ENCODE measurements around the gene GDF7. TPM values are rescaled to one million over a fixed set of nuclear protein-coding genes. Genes with fewer than 3 reads are reported as not detected.
"Not testable (repeated sequence)": the region's sequence is repeated elsewhere in the genome, so short reads cannot be mapped to it uniquely, and the experiment has no call there.

Gene GDF7
- total RNA-seq, 1 donor from 2014 or later = not detected

- intact Hi-C loops (cut with micrococcal nuclease) = no loop called here
Measured at GRCh38 chr2:20696366-20696765, 29.4 kb downstream of the GDF7 start.

- intact Hi-C loops (cut with micrococcal nuclease) = no loop called here
Measured at GRCh38 chr2:20697322-20697934, 30.5 kb downstream of the GDF7 start.

- intact Hi-C loops (cut with micrococcal nuclease) = no loop called here
Measured at GRCh38 chr2:20698916-20699613, 32.1 kb downstream of the GDF7 start.

GRCh38 chr2:20702563-20702962, 35.6 kb downstream of the GDF7 start:
- intact Hi-C loops (cut with micrococcal nuclease) = no loop called here

GRCh38 chr2:20704886-20705285, 37.9 kb downstream of the GDF7 start:
- intact Hi-C loops (cut with micrococcal nuclease) = no loop called here

GRCh38 chr2:20706217-20706616, 39.3 kb downstream of the GDF7 start:
- intact Hi-C loops (cut with micrococcal nuclease) = no loop called here

- intact Hi-C loops (cut with micrococcal nuclease) = no loop called here
Measured at GRCh38 chr2:20706786-20707185, 39.8 kb downstream of the GDF7 start.

GRCh38 chr2:20707601-20708000, 40.7 kb downstream of the GDF7 start:
- intact Hi-C loops (cut with micrococcal nuclease) = no loop called here

- intact Hi-C loops (cut with micrococcal nuclease) = not testable (repeated sequence)
Measured at GRCh38 chr2:20711641-20712040, 44.7 kb downstream of the GDF7 start.

GRCh38 chr2:20713585-20713984, 46.6 kb downstream of the GDF7 start:
- intact Hi-C loops (cut with micrococcal nuclease) = not testable (repeated sequence)

- intact Hi-C loops (cut with micrococcal nuclease) = not testable (repeated sequence)
Measured at GRCh38 chr2:20714412-20714811, 47.5 kb downstream of the GDF7 start.

GRCh38 chr2:20716164-20716563, 49.2 kb downstream of the GDF7 start:
- intact Hi-C loops (cut with micrococcal nuclease) = not testable (repeated sequence)

GRCh38 chr2:20717641-20718040, 50.7 kb downstream of the GDF7 start:
- intact Hi-C loops (cut with micrococcal nuclease) = no loop called here

GRCh38 chr2:20722592-20723240, 55.8 kb downstream of the GDF7 start:
- intact Hi-C loops (cut with micrococcal nuclease) = loop anchor here (1.0 kb wide), 1 partner anchor 241 kb away; no protein-coding TSS in a partner anchor

GRCh38 chr2:20723543-20723942, 56.6 kb downstream of the GDF7 start:
- intact Hi-C loops (cut with micrococcal nuclease) = loop anchor here (1.0 kb wide), 1 partner anchor 240 kb away; no protein-coding TSS in a partner anchor

GRCh38 chr2:20724500-20725053, 57.6 kb downstream of the GDF7 start:
- intact Hi-C loops (cut with micrococcal nuclease) = no loop called here

GRCh38 chr2:20725782-20726181, 58.8 kb downstream of the GDF7 start:
- intact Hi-C loops (cut with micrococcal nuclease) = no loop called here

GRCh38 chr2:20726913-20727312, 60.0 kb downstream of the GDF7 start:
- intact Hi-C loops (cut with micrococcal nuclease) = no loop called here

- intact Hi-C loops (cut with micrococcal nuclease) = no loop called here
Measured at GRCh38 chr2:20728114-20728758, 61.3 kb downstream of the GDF7 start.
